Daoy (cell line): ENCODE measurements around the gene TSPAN3. TPM values are rescaled to one million over a fixed set of nuclear protein-coding genes. Genes with fewer than 3 reads are reported as not detected.

ENCODE experiments used
- DNase-seq: peaks from one replicate; pipeline ENCODE4 v3.0.0-alpha.2; 2015; ENCODE audit warnings: low read depth
- total RNA-seq: library from RNA; depleted of rRNA; stranded (reverse); fragments of >200 nt; shearing (Covaris generic); gene quantifications from 2 replicates; pipeline ENCODE4 v1.2.3, GENCODE V29; 2014; rRNA removed

TSPAN3 gene
- total RNA-seq: 144 and 181 TPM in 2 replicates

- peak; percentile 95 for DNase-seq
These were observed at the start of gene TSPAN3 for GRCh38 chr15:77070495-77071304. Gene TSPAN3 (minus strand): TSS chr15:77071109. CDS start chr15:77070954, 155 bp downstream.

GRCh38 chr15:77120576-77120975 is 49.7 kb upstream of the TSPAN3 start:
- DNase-seq: no peak

- no peak for DNase-seq
These were observed 48.5 kb upstream of the TSPAN3 start for GRCh38 chr15:77119446-77119845.

- peak; percentile 44 for DNase-seq
These were observed 48.0 kb upstream of the TSPAN3 start for GRCh38 chr15:77118882-77119321.

- no peak for DNase-seq
These were observed 44.3 kb upstream of the TSPAN3 start for GRCh38 chr15:77115179-77115578.

GRCh38 chr15:77112838-77113504 is 42.1 kb upstream of the TSPAN3 start:
- DNase-seq: no peak

GRCh38 chr15:77111789-77112188 is 40.9 kb upstream of the TSPAN3 start:
- no peak for DNase-seq

- DNase-seq: peak; percentile 22
These were observed 36.8 kb upstream of the TSPAN3 start for GRCh38 chr15:77107531-77108355.

GRCh38 chr15:77107068-77107467 is 36.2 kb upstream of the TSPAN3 start:
- no peak for DNase-seq

- DNase-seq: no peak
These were observed 33.2 kb upstream of the TSPAN3 start for GRCh38 chr15:77104155-77104554.

GRCh38 chr15:77099741-77100463 is 29.0 kb upstream of the TSPAN3 start:
- DNase-seq: no peak

GRCh38 chr15:77098572-77098971 is 27.7 kb upstream of the TSPAN3 start:
- DNase-seq: no peak

GRCh38 chr15:77097921-77098320 is 27.0 kb upstream of the TSPAN3 start:
- DNase-seq: no peak

- no peak for DNase-seq
These were observed 26.4 kb upstream of the TSPAN3 start for GRCh38 chr15:77097248-77097721.

GRCh38 chr15:77096541-77096940 is 25.6 kb upstream of the TSPAN3 start:
- no peak for DNase-seq

GRCh38 chr15:77096138-77096537 is 25.2 kb upstream of the TSPAN3 start:
- no peak for DNase-seq

GRCh38 chr15:77094397-77095030 is 23.6 kb upstream of the TSPAN3 start:
- no peak for DNase-seq

- DNase-seq: no peak
These were observed 22.5 kb upstream of the TSPAN3 start for GRCh38 chr15:77093436-77093835.

GRCh38 chr15:77091097-77091496 is 20.2 kb upstream of the TSPAN3 start:
- no peak for DNase-seq

- no peak for DNase-seq
These were observed 16.3 kb upstream of the TSPAN3 start for GRCh38 chr15:77087213-77087612.

GRCh38 chr15:77085297-77085696 is 14.4 kb upstream of the TSPAN3 start:
- peak; percentile 40 for DNase-seq
